IMR-90 (cell line): ENCODE results near the gene LRRC7. TPM values are rescaled to one million over a fixed set of nuclear protein-coding genes. Genes with fewer than 3 reads are reported as not detected.

Source experiments
- ATAC-seq: fragments of 200-7000 bp; cut with Tn5 transposase; 2 replicates; pipeline ENCODE4 v1.9.1; 2020; ENCODE audit warnings: low read depth, mild to moderate bottlenecking, moderate library complexity
- BruUV-seq: library from RNA; stranded (reverse); fragments of 400-500 nt; replicated peaks from 2 replicates; lab custom pipeline; 2021; lab: Mats Ljungman, UMichigan
- CTCF ChIA-PET: fragments of 300-600 bp; formaldehyde crosslinking; extraction: SDS; loops from one replicate; lab custom pipeline; 2021; ENCODE audit warnings: antibody characterized with exemption; lab: Yijun Ruan, JAX
- POLR2A ChIA-PET: fragments of 300-600 bp; sonication (Branson Sonifier 250); formaldehyde crosslinking; loops from one replicate; lab custom pipeline; 2022; ENCODE audit warnings: antibody characterized with exemption; ENCODE audit not compliant: unreplicated experiment; lab: Charles Lee
- DNase-seq: peaks from one replicate; pipeline ENCODE4 v3.0.0; 2013
- H2AFZ ChIP-seq: replicated peaks from 2 replicates; pipeline ENCODE3; 2013; ENCODE audit warnings: low read length, mild to moderate bottlenecking; ENCODE audit not compliant: poor library complexity
- H2AK5ac ChIP-seq: 2 replicates; pipeline ENCODE4 v1.6.1; 2013; ENCODE audit warnings: low read depth, low read length, inconsistent platforms
- H2AK9ac ChIP-seq: replicated peaks from 2 replicates; pipeline ENCODE3; 2013; ENCODE audit warnings: mild to moderate bottlenecking, low read depth, low read length, moderate library complexity; ENCODE audit not compliant: poor library complexity
- H2BK120ac ChIP-seq: 2 replicates; pipeline ENCODE4 v1.6.1; 2013; ENCODE audit warnings: low read depth, low read length, inconsistent platforms
- H2BK15ac ChIP-seq: 3 replicates; pipeline ENCODE4 v1.6.1; 2013; ENCODE audit warnings: low read depth, low read length, inconsistent platforms
- H2BK20ac ChIP-seq: 2 replicates; pipeline ENCODE4 v1.6.1; 2013; ENCODE audit warnings: low read depth, mild to moderate bottlenecking, inconsistent platforms, low read length, moderate library complexity
- H2BK5ac ChIP-seq: 2 replicates; pipeline ENCODE4 v1.6.1; 2013; ENCODE audit warnings: mild to moderate bottlenecking, low read depth, low read length, inconsistent platforms; ENCODE audit not compliant: poor library complexity, severe bottlenecking
- H3K14ac ChIP-seq: replicated peaks from 2 replicates; pipeline ENCODE4 v1.6.1; 2013; ENCODE audit warnings: low read depth, low read length, inconsistent platforms
- H3K18ac ChIP-seq: 2 replicates; pipeline ENCODE4 v1.6.1; 2013; ENCODE audit warnings: low read depth, low read length, control low read depth
- H3K23ac ChIP-seq: 2 replicates; pipeline ENCODE4 v1.6.1; 2013; ENCODE audit warnings: low read depth, low read length, inconsistent platforms
- H3K27ac ChIP-seq: 2 replicates; pipeline ENCODE4 v1.5.1; 2013; ENCODE audit warnings: mild to moderate bottlenecking, control low read depth, low read length; ENCODE audit not compliant: insufficient read depth
- H3K27me3 ChIP-seq: 2 replicates; pipeline ENCODE4 v1.6.1; 2013; ENCODE audit warnings: low read length; ENCODE audit not compliant: control insufficient read depth, insufficient read depth
- H3K36me3 ChIP-seq: 2 replicates; pipeline ENCODE4 v1.6.1; 2013; ENCODE audit warnings: low read length, mixed read lengths; ENCODE audit not compliant: control insufficient read depth, insufficient read depth
- H3K4ac ChIP-seq: 2 replicates; pipeline ENCODE4 v1.6.1; 2013; ENCODE audit warnings: low read depth, low read length, inconsistent platforms
- H3K4me1 ChIP-seq: 2 replicates; pipeline ENCODE4 v1.6.1; 2013; ENCODE audit warnings: low read length, mixed read lengths; ENCODE audit not compliant: control insufficient read depth, insufficient read depth
- H3K4me2 ChIP-seq: 2 replicates; pipeline ENCODE4 v1.6.1; 2013; ENCODE audit warnings: low read depth, mild to moderate bottlenecking, control low read depth, low read length, moderate library complexity
- H3K4me3 ChIP-seq: 2 replicates; pipeline ENCODE4 v1.5.1; 2013; ENCODE audit warnings: low read depth, mild to moderate bottlenecking, control low read depth, low read length, moderate library complexity; ENCODE audit not compliant: insufficient read depth
- H3K56ac ChIP-seq: 2 replicates; pipeline ENCODE4 v1.6.1; 2013; ENCODE audit warnings: low read length, inconsistent platforms; ENCODE audit not compliant: insufficient read depth; ENCODE audit errors: extremely low read depth
- H3K79me1 ChIP-seq, 2 experiments: 2 replicates each; pipeline ENCODE4 v1.6.1; 2013; ENCODE audit warnings: low read length in 2 of 2, inconsistent platforms in 1 of 2, low read depth in 1 of 2
- H3K9ac ChIP-seq: 2 replicates; pipeline ENCODE4 v1.6.1; 2013; ENCODE audit warnings: low read depth, low read length, control low read depth
- H3K9me1 ChIP-seq: 2 replicates; pipeline ENCODE4 v1.6.1; 2013; ENCODE audit warnings: low read length, inconsistent platforms; ENCODE audit not compliant: insufficient read depth
- H3K9me3 ChIP-seq: 2 replicates; pipeline ENCODE4 v1.6.1; 2013; ENCODE audit warnings: low read length; ENCODE audit not compliant: control insufficient read depth, insufficient read depth
- H4K20me1 ChIP-seq: 2 replicates; pipeline ENCODE4 v1.6.1; 2013; ENCODE audit warnings: low read length, inconsistent platforms; ENCODE audit not compliant: insufficient read depth
- H4K5ac ChIP-seq: 2 replicates; pipeline ENCODE4 v1.6.1; 2013; ENCODE audit warnings: mild to moderate bottlenecking, low read depth, low read length, control low read depth
- H4K8ac ChIP-seq, 2 experiments: 2 replicates each; pipeline ENCODE4 v1.6.1; 2013; ENCODE audit warnings: low read depth in 2 of 2, low read length in 2 of 2, control low read depth in 1 of 2, inconsistent platforms in 1 of 2
- H4K91ac ChIP-seq: 2 replicates; pipeline ENCODE4 v1.6.1; 2013; ENCODE audit warnings: low read depth, low read length, inconsistent platforms; ENCODE audit not compliant: insufficient read depth
- BHLHE40 ChIP-seq: fragments of 150-350 bp; IDR thresholded peaks from 2 replicates; pipeline ENCODE4 v1.6.1; 2016; ENCODE audit warnings: mild to moderate bottlenecking, low read depth, low read length
- ELK1 ChIP-seq: fragments of 150-350 bp; IDR thresholded peaks from 2 replicates; pipeline ENCODE4 v1.6.1; 2016; ENCODE audit warnings: low read depth, mild to moderate bottlenecking, low read length, moderate library complexity, borderline replicate concordance
- FOS ChIP-seq: fragments of 150-350 bp; IDR thresholded peaks from 2 replicates; pipeline ENCODE4 v1.6.1; 2016; ENCODE audit warnings: low read depth, low read length
- MAFK ChIP-seq: IDR thresholded peaks from 2 replicates; pipeline ENCODE4 v1.6.1; 2012; ENCODE audit warnings: low read depth, low read length, improper control_type of control experiment
- MAZ ChIP-seq: IDR thresholded peaks from 2 replicates; pipeline ENCODE4 v1.6.1; 2012; ENCODE audit warnings: low read depth, mild to moderate bottlenecking, low read length, improper control_type of control experiment, moderate library complexity, borderline replicate concordance
- NFE2L2 ChIP-seq: fragments of 150-350 bp; IDR thresholded peaks from 2 replicates; pipeline ENCODE4 v1.6.1; 2016; ENCODE audit warnings: low read depth, mild to moderate bottlenecking, low read length
- POLR2A ChIP-seq: IDR thresholded peaks from 2 replicates; pipeline ENCODE4 v1.6.1; 2012; ENCODE audit warnings: mild to moderate bottlenecking, low read depth, low read length
- RAD21 ChIP-seq: IDR thresholded peaks from 2 replicates; pipeline ENCODE4 v1.6.1; 2012; ENCODE audit warnings: low read length, improper control_type of control experiment
- RCOR1 ChIP-seq: IDR thresholded peaks from 2 replicates; pipeline ENCODE4 v1.6.1; 2012; ENCODE audit warnings: mild to moderate bottlenecking, low read length, improper control_type of control experiment; ENCODE audit not compliant: insufficient replicate concordance
- SMC3 ChIP-seq: fragments of 150-350 bp; IDR thresholded peaks from 2 replicates; pipeline ENCODE4 v1.6.1; 2016; ENCODE audit warnings: low read depth, mild to moderate bottlenecking, antibody characterized with exemption, low read length, moderate library complexity
- dilution Hi-C: fragments of 300-500 bp; cut with HindIII; formaldehyde crosslinking; loops from one replicate; pipeline ENCODE4 v1.14.3; 2018; ENCODE audit warnings: low sequenced_read_pairs; ENCODE audit not compliant: unreplicated experiment
- in situ Hi-C: fragments of 300-500 bp; cut with MboI; formaldehyde crosslinking; loops from 3 replicates; pipeline ENCODE4 v1.14.3; 2019; ENCODE audit warnings: low sequenced_read_pairs, inconsistent platforms, mixed read lengths
- intact Hi-C: fragments of 100-400 bp; cut with micrococcal nuclease; formaldehyde crosslinking; loops from 2 replicates; pipeline ENCODE4 v1.10.0; 2022
- polyA plus RNA-seq, 3 experiments: library from polyadenylated mRNA; depleted of rRNA; stranded (reverse); fragments of >200 nt; gene quantifications; 2 replicates each; pipeline ENCODE4 v1.2.3, GENCODE V29; 2012; ENCODE audit warnings: low replicate concordance in 1 of 3
- total RNA-seq: library from RNA; depleted of rRNA; stranded (reverse); fragments of >200 nt; gene quantifications from 2 replicates; pipeline ENCODE4 v1.2.3, GENCODE V29; 2012
- TF ChIP-seq, protein P1 (sequence below): conservative IDR thresholded peaks from 2 replicates; pipeline ENCODE4 v1.5.1; 2012; ENCODE audit warnings: mild to moderate bottlenecking, low read depth, low read length, improper control_type of control experiment

LRRC7 gene
- total and polyA plus RNA-seq, 2 of the 4 experiments (the other 2 are of a cell fraction), result under 0.01 to 0.02 TPM

- TF ChIP-seq RCOR1 (no peak), MAZ (no peak), SMC3 (no peak), BHLHE40 (no peak), ELK1 (no peak), MAFK (no peak), NFE2L2 (no peak), RAD21 (no peak), FOS (no peak), POLR2A (no peak)
- TF ChIP-seq, protein P1, sequence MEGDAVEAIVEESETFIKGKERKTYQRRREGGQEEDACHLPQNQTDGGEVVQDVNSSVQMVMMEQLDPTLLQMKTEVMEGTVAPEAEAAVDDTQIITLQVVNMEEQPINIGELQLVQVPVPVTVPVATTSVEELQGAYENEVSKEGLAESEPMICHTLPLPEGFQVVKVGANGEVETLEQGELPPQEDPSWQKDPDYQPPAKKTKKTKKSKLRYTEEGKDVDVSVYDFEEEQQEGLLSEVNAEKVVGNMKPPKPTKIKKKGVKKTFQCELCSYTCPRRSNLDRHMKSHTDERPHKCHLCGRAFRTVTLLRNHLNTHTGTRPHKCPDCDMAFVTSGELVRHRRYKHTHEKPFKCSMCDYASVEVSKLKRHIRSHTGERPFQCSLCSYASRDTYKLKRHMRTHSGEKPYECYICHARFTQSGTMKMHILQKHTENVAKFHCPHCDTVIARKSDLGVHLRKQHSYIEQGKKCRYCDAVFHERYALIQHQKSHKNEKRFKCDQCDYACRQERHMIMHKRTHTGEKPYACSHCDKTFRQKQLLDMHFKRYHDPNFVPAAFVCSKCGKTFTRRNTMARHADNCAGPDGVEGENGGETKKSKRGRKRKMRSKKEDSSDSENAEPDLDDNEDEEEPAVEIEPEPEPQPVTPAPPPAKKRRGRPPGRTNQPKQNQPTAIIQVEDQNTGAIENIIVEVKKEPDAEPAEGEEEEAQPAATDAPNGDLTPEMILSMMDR, result no peak
- Histone ChIP-seq H3K27ac (no peak overlapping the region), H2BK20ac (no peak overlapping the region), H2BK5ac (no peak overlapping the region), H4K8ac (no peak overlapping the region), H3K23ac (no peak overlapping the region), H3K79me1 (no peaks in the 10 kb centered on the region), H2BK120ac (no peak overlapping the region), H2BK15ac (no peak overlapping the region), H3K56ac (no peak overlapping the region), H3K4ac (no peak overlapping the region), H3K9me3 (no peaks in the 10 kb centered on the region), H4K20me1 (no peaks in the 10 kb centered on the region), H2AK9ac (no peak overlapping the region), H3K14ac (no peak overlapping the region), H3K4me2 (no peak overlapping the region), H3K9ac (no peak overlapping the region), H2AK5ac (no peak overlapping the region), H3K18ac (no peak overlapping the region), H2AFZ (no peak overlapping the region), H3K9me1 (no peaks in the 10 kb centered on the region), H3K36me3 (no peaks in the 10 kb centered on the region), H3K27me3 (no peaks in the 10 kb centered on the region), H4K91ac (no peak overlapping the region), H3K4me3 (no peak overlapping the region), H3K4me1 (no peaks in the 10 kb centered on the region), H4K5ac (no peak overlapping the region)
- BruUV-seq, result no TSS peak
- peak; percentile 38 for DNase-seq
- ChIA-PET CTCF (no interaction called here), POLR2A (no interaction called here)
- intact Hi-C loops (no loop called here), in situ Hi-C loops (no loop called here), dilution Hi-C loops (no loop called here)
- ATAC-seq, result no peak
Measured at GRCh38 chr1:70017770-70018169, 450.0 kb downstream of the LRRC7 start.
